ENCODE data around the gene EFCAB11.

EFCAB11 gene

GRCh38 chr14:89956661-89957009 is 2.1 kb upstream of the EFCAB11 start:
- no peak for DNase-seq (ENCODE audit: low spot score)

DNA sequence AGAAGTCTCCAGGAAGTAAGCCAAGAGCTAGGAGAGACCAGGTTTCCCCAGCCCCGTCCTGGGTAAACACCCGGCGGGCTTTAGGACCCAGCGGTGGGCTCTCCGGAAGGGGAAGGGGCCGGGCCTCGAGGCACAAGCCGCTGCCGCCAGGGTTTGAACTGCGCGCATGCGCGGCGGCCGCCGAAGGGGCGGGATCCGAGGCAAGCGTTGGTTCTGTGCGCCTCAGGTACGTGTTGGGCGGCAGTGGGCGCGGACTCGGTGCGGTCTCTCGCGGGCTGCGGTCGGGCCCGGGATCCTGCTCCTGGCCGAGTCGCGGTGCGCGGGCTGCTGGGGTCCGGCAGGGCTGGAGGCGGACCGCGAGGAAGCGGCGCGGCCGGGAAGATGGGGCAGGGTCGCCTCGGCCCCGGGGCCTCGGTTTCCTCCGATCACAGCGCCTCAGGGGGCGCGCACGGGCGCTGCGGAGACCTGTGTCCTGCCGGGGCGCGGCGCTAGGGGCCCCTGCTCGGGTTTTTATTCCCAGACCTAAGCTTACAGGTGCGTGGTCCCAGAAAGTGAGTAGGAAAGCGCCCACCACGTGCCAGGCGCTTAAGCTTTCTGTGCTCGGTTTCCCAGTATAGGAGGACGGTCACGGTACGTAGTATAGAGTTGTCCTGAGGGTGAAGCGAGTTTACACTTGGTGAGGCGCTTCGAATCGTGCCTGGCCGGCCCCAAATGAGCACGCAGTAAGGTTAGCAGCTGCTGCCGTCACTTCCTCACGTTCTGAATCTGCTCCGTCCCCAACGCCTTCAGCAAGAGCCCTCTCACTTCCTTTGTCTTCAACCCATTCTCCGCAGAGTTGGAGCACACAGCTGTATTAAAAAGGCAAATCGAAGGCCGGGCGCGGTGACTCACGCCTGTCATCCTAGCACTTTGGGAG is 1.5 kb upstream of the EFCAB11 start, which contains the start of gene TDP1:
TDP1 (plus strand) TSS at position 183 of the 916 bp plus-strand sequence. CDS start 7,188 bp downstream, outside the sequence.
- DNase-seq (ENCODE audit: low spot score), result peak; percentile 98

GRCh38 chr14:89955022-89955744 is 653 bp upstream of the EFCAB11 start:
- no peak for DNase-seq (ENCODE audit: low spot score)

DNA sequence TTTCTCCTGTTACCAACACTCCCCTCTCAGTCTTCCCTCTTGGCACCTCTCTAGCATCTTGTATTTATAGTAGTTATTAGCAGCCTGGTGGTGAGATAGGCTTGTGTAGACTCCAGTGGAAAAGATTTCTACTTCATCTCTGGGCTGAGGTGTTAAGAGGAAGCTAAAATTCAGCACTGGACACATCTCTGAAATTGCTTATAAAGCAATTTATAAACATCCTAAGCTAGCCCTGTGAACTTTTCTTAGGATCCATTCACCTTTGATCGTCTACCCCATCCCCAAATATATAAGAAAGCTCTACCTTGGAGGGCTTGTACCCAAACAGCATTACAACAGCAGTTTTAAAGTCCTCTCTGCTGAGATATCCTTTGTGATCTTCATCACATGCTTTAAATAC is 928 bp downstream of the EFCAB11 start:
- no peak for DNase-seq (ENCODE audit: low spot score)

GRCh38 chr14:89952576-89952975 is 2.0 kb downstream of the EFCAB11 start:
- no peak for DNase-seq (ENCODE audit: low spot score)

- DNase-seq (ENCODE audit: low spot score), result no peak
Observed at GRCh38 chr14:89947344-89947743, 7.2 kb downstream of the EFCAB11 start.

DNA sequence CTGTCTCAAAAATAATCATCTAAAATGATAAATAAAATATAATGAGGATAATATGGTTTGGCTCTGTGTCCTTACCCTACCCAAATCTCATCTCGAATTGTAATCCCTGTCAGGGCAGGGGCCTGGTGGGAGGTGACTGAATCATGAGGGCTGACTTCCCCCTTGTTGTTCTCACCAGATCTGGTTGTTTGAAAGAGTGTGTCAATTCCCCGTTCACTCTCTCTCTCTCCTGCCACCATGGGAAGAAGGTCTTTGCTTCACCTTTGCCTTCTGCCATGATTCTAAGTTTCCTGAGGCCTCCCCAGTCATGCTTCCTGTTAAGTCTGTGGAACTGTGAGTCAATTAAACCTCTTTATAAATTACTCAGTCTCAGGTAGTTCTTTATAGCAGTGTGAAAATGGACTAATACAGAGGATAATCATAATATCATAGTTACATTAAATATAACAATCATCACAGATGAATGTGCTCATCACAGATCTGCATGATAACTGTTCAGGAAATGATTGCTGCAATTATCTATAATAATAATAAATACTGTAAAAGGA is 12.6 kb downstream of the EFCAB11 start:
- DNase-seq (ENCODE audit: low spot score), result no peak

DNA sequence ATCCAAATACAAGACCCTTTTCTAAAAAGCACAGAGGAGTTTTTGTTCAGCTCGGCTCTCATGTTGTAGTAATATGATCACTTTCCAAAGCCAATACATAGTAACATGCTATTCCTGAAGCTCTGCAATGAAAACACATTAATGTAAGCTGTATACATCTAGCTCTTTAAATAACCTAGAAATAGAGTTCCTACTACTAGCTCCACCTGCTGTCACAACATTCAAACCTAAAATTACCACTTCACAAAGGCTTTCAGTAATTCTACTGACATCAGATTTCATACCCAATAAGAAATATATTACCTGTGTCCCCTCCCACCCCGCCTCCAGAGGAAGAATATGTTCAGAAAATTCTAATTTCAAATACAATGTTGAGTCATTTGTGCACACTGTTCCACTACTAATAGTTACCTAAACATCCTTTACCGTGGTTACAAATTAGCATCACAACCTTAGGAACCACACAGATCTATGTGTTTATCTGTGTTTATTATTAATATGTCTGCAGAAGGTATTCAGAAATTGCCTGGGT is 17.8 kb downstream of the EFCAB11 start:
- DNase-seq (ENCODE audit: low spot score), result no peak

DNA sequence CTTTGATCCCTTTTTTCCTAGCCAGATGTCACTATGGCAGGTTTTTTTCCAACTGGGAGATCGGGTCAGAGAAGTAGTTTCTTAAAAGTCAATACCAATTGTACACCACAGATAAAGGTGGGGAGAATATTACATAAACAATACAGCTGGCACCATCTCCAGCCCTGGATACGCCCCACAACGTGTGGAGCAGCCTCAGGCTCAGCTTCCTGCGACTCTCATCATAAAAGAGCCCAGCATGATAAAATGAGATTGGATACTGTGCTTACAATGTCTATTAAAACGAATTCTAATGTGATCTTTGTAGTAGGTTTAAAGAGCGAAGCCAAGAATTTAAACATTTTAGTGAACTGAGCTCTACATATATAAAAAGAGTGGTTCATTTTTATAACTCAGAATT is 21.5 kb downstream of the EFCAB11 start:
- DNase-seq (ENCODE audit: low spot score), result no peak

GRCh38 chr14:89927186-89927865 is 27.2 kb downstream of the EFCAB11 start:
- DNase-seq (ENCODE audit: low spot score), result no peak

DNA sequence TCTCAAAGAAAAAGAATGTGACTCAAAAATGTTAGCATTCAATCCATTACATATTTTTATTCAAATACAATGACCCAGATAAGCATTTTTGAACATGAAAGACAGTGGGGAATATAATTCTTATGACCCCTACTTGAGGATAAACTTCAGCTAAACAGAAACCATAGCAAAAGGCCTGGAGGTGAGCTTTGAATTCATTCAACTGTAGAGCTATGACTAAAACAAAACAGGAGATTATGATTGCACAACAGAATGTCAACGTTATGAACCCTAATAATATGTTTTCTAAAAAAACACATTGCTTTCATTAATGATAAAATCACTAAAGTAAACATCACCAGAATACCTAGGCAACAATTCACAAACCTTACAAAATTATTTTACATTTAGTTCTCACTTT is 27.8 kb downstream of the EFCAB11 start:
- no peak for DNase-seq (ENCODE audit: low spot score)

DNA sequence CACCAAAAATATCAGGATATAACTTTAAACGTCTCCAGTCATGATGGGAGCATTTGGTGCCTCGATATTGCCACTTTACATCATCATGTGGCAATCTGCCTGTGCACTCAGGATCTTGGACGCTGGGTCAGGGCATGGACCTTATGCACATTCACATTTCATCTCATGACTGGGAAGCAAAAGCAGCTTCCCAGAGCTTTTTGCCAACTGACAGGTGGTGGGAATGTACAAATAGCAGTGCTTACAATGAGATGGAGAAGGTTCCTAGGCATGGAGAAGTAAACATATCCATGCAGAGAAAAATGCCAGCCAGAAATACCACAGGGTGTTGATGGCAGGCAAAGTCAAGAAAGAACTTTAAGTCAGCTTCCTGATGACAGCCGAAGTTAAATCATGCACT is 30.3 kb downstream of the EFCAB11 start:
- no peak for DNase-seq (ENCODE audit: low spot score)

GRCh38 chr14:89922031-89922907 is 32.3 kb downstream of the EFCAB11 start:
- no peak for DNase-seq (ENCODE audit: low spot score)

DNA sequence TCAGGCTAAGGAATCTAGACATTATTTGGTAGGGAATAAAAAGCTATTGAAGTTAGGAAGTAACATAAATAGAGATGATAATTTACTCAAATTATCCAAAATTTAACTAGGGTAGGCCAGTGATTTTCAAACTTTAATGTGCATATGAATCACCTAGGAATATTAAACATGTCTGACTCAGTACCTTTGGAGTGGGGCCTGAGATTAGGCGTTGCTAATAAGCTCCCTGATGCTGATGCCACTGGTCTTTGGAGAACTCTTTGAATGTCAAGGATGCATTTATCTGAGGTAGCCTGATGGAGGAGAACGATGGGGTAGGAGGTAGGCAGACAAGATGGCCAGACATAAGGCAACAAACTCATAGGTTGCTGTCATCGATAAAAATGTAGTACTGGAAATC is 33.2 kb downstream of the EFCAB11 start:
- DNase-seq (ENCODE audit: low spot score), result no peak

DNA sequence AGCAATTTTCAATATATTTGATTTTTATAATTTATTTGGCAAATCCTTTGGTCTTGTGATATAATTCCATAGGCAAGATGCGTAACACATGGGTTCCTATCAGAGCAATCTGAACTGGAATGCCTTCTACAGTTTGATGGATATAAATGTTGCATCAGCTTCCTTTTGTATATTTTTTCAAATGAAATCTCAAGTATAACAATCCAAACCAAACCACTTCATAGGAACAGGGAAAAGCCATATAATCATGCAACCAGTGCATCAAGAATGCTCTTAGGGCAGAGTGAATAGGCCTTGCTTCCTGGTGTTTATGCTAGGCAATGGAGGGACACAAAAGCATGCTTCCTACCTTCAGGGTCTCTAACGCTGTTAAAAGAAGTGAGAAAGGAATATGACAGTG is 34.5 kb downstream of the EFCAB11 start:
- DNase-seq (ENCODE audit: low spot score), result no peak

- no peak for DNase-seq (ENCODE audit: low spot score)
Observed at GRCh38 chr14:89918721-89919120, 35.8 kb downstream of the EFCAB11 start.

DNA sequence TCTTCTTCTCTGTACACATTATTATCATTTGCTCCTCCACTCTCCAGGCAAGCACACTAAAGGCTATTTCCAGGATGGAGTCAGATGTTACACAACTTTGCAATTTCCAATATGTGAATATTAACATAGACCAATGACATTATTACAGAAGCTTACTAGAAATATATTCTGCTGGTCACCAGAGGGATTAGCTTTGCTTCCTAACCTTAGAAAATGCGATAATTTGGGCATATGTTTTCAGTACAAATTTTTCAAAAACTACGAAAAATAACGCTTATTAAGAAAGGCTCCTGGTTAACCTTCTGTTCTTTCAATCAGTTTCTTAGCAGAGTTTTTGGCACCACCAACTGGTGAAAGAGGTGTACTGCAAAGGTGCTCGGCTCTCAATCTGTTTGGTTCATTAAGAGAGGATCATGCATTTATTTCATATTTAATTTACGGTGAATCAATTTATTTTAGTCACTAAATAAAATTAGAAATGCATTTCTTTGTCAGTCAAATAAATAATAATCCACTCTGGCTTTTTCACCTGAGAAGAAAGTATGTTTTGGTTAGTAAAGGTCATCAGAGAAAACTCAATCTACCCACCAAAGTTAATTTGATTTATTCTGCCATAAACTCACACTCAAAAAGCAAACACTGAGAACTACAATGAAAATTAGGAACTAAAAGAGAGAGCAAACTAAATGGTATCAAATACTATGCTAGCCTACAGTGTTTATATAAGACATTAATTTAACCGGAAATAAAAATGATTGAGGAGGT is 39.2 kb downstream of the EFCAB11 start:
- DNase-seq (ENCODE audit: low spot score), result peak; percentile 49

- DNase-seq (ENCODE audit: low spot score), result no peak
Observed at GRCh38 chr14:89912667-89913211, 41.8 kb downstream of the EFCAB11 start.

- DNase-seq (ENCODE audit: low spot score), result no peak
Observed at GRCh38 chr14:89912221-89912620, 42.3 kb downstream of the EFCAB11 start.

Measured in iPS-NIHi11 (cell line).